Mononuclear cell (primary cell): ENCODE measurements around the gene IFT122. TPM values are rescaled to one million over a fixed set of nuclear protein-coding genes. Genes with fewer than 3 reads are reported as not detected.

Source experiments
- H3K27me3 ChIP-seq: 2 replicates; pipeline ENCODE4 v1.6.0; 2011; ENCODE audit warnings: low read length, control low read depth; ENCODE audit not compliant: insufficient read depth
- H3K4me1 ChIP-seq: 2 replicates; pipeline ENCODE4 v1.5.1; 2011; ENCODE audit warnings: mild to moderate bottlenecking, low read length, control low read depth; ENCODE audit not compliant: insufficient read depth
- H3K4me3 ChIP-seq: 2 replicates; pipeline ENCODE4 v1.5.1; 2011; ENCODE audit warnings: mild to moderate bottlenecking, low read length, moderate library complexity
- H3K9me3 ChIP-seq: 2 replicates; pipeline ENCODE4 v1.5.1; 2011; ENCODE audit warnings: low read depth, mild to moderate bottlenecking, control low read depth, low read length
- total RNA-seq: library from RNA; depleted of rRNA; stranded (reverse); fragments of >200 nt; gene quantifications from one replicate; pipeline ENCODE4 v1.2.3, GENCODE V29; 2012

IFT122 gene
- total RNA-seq, 1 donor = 8.3 TPM

GRCh38 chr3:129422897-129423296 is 17.1 kb upstream of the IFT122 start:
- Histone ChIP-seq H3K9me3 (no peaks in the 10 kb centered on the region), H3K27me3 (no peaks in the 10 kb centered on the region), H3K4me1 (peaks cover 14% of the 10 kb centered on the region), H3K4me3 (no peak overlapping the region)

GRCh38 chr3:129424185-129424841 is 15.7 kb upstream of the IFT122 start:
- H3K27me3 ChIP-seq = no peaks in the 10 kb centered on the region
- peaks cover 25% of the 10 kb centered on the region for H3K4me1 ChIP-seq
- H3K4me3 ChIP-seq = no peak overlapping the region
- H3K9me3 ChIP-seq = no peaks in the 10 kb centered on the region

- Histone ChIP-seq H3K4me3 (no peak overlapping the region), H3K27me3 (no peaks in the 10 kb centered on the region), H3K4me1 (peaks cover 25% of the 10 kb centered on the region), H3K9me3 (no peaks in the 10 kb centered on the region)
Observed at GRCh38 chr3:129425213-129425612, 14.8 kb upstream of the IFT122 start.

- no peaks in the 10 kb centered on the region for H3K27me3 ChIP-seq
- H3K9me3 ChIP-seq = no peaks in the 10 kb centered on the region
- peaks cover 25% of the 10 kb centered on the region for H3K4me1 ChIP-seq
- no peak overlapping the region for H3K4me3 ChIP-seq
Observed at GRCh38 chr3:129425619-129426018, 14.4 kb upstream of the IFT122 start.

- Histone ChIP-seq H3K27me3 (no peaks in the 10 kb centered on the region), H3K9me3 (no peaks in the 10 kb centered on the region), H3K4me1 (peaks cover 25% of the 10 kb centered on the region), H3K4me3 (peak overlapping the region; percentile 33)
Observed at GRCh38 chr3:129428007-129428375, 12.0 kb upstream of the IFT122 start.

- Histone ChIP-seq H3K9me3 (no peaks in the 10 kb centered on the region), H3K4me1 (peaks cover 25% of the 10 kb centered on the region), H3K27me3 (no peaks in the 10 kb centered on the region), H3K4me3 (peak within 1 kb of the TSS; percentile 33)
Observed at GRCh38 chr3:129428376-129429079, 11.5 kb upstream of the IFT122 start, which contains the start of gene EFCAB12. Gene EFCAB12, minus strand, starts transcription at chr3:129428636. Its CDS starts 148 bp downstream, at chr3:129428488.

GRCh38 chr3:129429080-129429451 is 11.0 kb upstream of the IFT122 start:
- peaks cover 20% of the 10 kb centered on the region for H3K4me1 ChIP-seq
- no peak overlapping the region for H3K4me3 ChIP-seq
- H3K27me3 ChIP-seq = no peaks in the 10 kb centered on the region
- no peaks in the 10 kb centered on the region for H3K9me3 ChIP-seq

- H3K9me3 ChIP-seq = no peaks in the 10 kb centered on the region
- H3K4me1 ChIP-seq = peaks cover 18% of the 10 kb centered on the region
- no peaks in the 10 kb centered on the region for H3K27me3 ChIP-seq
- no peak overlapping the region for H3K4me3 ChIP-seq
Observed at GRCh38 chr3:129429602-129430001, 10.4 kb upstream of the IFT122 start.

- Histone ChIP-seq H3K9me3 (no peaks in the 10 kb centered on the region), H3K4me1 (peaks cover 36% of the 10 kb centered on the region), H3K27me3 (no peaks in the 10 kb centered on the region), H3K4me3 (no peak overlapping the region)
Observed at GRCh38 chr3:129432036-129432435, 8.0 kb upstream of the IFT122 start.

- no peak overlapping the region for H3K4me3 ChIP-seq
- H3K9me3 ChIP-seq = no peaks in the 10 kb centered on the region
- H3K27me3 ChIP-seq = no peaks in the 10 kb centered on the region
- peaks cover 34% of the 10 kb centered on the region for H3K4me1 ChIP-seq
Observed at GRCh38 chr3:129432671-129433070, 7.4 kb upstream of the IFT122 start.

- H3K4me3 ChIP-seq = no peak overlapping the region
- H3K4me1 ChIP-seq = peaks cover 33% of the 10 kb centered on the region
- H3K9me3 ChIP-seq = no peaks in the 10 kb centered on the region
- no peaks in the 10 kb centered on the region for H3K27me3 ChIP-seq
Observed at GRCh38 chr3:129433565-129433964, 6.5 kb upstream of the IFT122 start.

- Histone ChIP-seq H3K4me3 (no peak overlapping the region), H3K4me1 (peaks cover 35% of the 10 kb centered on the region), H3K9me3 (no peaks in the 10 kb centered on the region), H3K27me3 (no peaks in the 10 kb centered on the region)
Observed at GRCh38 chr3:129434140-129434539, 5.9 kb upstream of the IFT122 start.

- no peaks in the 10 kb centered on the region for H3K9me3 ChIP-seq
- no peaks in the 10 kb centered on the region for H3K27me3 ChIP-seq
- peaks cover 38% of the 10 kb centered on the region for H3K4me1 ChIP-seq
- H3K4me3 ChIP-seq = no peak overlapping the region
Observed at GRCh38 chr3:129435367-129435766, 4.7 kb upstream of the IFT122 start.

GRCh38 chr3:129439226-129439816 is 703 bp upstream of the IFT122 start:
- Histone ChIP-seq H3K4me1 (peaks cover 73% of the 10 kb centered on the region), H3K9me3 (no peaks in the 10 kb centered on the region), H3K4me3 (peak overlapping the region; percentile 97), H3K27me3 (no peaks in the 10 kb centered on the region)

GRCh38 chr3:129440618-129441190 is 680 bp downstream of the IFT122 start:
- Histone ChIP-seq H3K4me3 (peak overlapping the region; percentile 97), H3K27me3 (no peaks in the 10 kb centered on the region), H3K4me1 (peaks cover 75% of the 10 kb centered on the region), H3K9me3 (no peaks in the 10 kb centered on the region)
